OCI-LY7 (cell line): ENCODE results near the gene DNM3.

Experiments used
- CTCF ChIP-seq: fragments of 200-600 bp; sonication (generic); conservative IDR thresholded peaks from 2 replicates; pipeline ENCODE4 v1.5.1; 2014; ENCODE audit warnings: mild to moderate bottlenecking, antibody characterized with exemption, low read length, moderate library complexity, mixed read lengths
- EZH2phosphoT487 ChIP-seq: fragments of 200-600 bp; sonication (generic); IDR thresholded peaks from 2 replicates; pipeline ENCODE4 v1.6.1; 2018; ENCODE audit warnings: low read depth, borderline replicate concordance, mild to moderate bottlenecking, mixed run types, antibody characterized with exemption, low read length, moderate library complexity, mixed read lengths

DNA sequence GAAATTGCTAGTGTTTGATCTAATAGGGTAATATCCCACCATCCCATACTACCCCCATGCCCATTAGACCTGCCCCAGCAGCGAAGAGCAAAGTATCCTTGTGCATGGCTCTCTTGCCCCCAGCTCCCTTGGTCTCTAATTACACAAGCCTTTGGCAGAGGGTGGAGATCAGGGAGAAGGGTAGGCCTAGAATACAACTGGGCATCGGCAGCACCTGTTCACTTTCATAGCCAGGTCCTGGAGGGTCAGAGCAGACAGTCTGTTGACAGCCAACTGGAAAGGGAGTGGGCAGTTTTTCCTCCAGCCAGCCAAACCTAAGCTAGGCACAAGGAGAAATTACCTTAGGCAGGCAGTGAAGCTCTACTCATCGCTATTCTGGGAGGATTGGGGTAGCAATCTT, 605.2 kb downstream of the DNM3 start:
- TF ChIP-seq CTCF (no peak), EZH2phosphoT487 (no peak)
